ENCODE data around the gene CDK6. TPM values are rescaled to one million over a fixed set of nuclear protein-coding genes. Genes with fewer than 3 reads are reported as not detected.

The CDK6 gene
- total RNA-seq, 1 donor from 2014 or later = 6.0 TPM

- H3K4me2 ChIP-seq = no peak overlapping the region
- no peak overlapping the region for H3K27ac ChIP-seq
- H3K36me3 ChIP-seq = no peaks in the 10 kb centered on the region
- Mint-ChIP-seq H3K9me3 (no peaks in the 10 kb centered on the region), H3K27me3 (ENCODE audit: insufficient read depth, low read depth) (peaks cover 2% of the 10 kb centered on the region), H3K36me3 (no peaks in the 10 kb centered on the region), H3K27ac (no peak overlapping the region), H3K4me1 (no peaks in the 10 kb centered on the region), H3K4me3 (no peak overlapping the region)
- H3K4me1 ChIP-seq = no peaks in the 10 kb centered on the region
- H2AFZ ChIP-seq (replicated peaks) = no peak overlapping the region
- no peaks in the 10 kb centered on the region for H3F3A ChIP-seq (ENCODE audit: low read depth)
- no peaks in the 10 kb centered on the region for H3K9me3 ChIP-seq (ENCODE audit: low read depth)
- no peaks in the 10 kb centered on the region for H4K20me1 ChIP-seq (ENCODE audit: low read depth)
- no peak overlapping the region for H3K4me3 ChIP-seq
- no peak for DNase-seq (ENCODE audit: low spot score)
- no peak overlapping the region for H3K9ac ChIP-seq
- H3K79me2 ChIP-seq (ENCODE audit: low read depth) = no peaks in the 10 kb centered on the region
- no peak for TF ChIP-seq CTCF (IDR thresholded peaks at IDR 0.05)
- TF ChIP-seq EZH2 (IDR thresholded peaks at IDR 0.05) = no peak
- TF ChIP-seq EZH2phosphoT487 (IDR thresholded peaks at IDR 0.05) = no peak
- H3K27me3 ChIP-seq = peaks cover 8% of the 10 kb centered on the region
Observed at GRCh38 chr7:92602352-92603088, 233.9 kb downstream of the CDK6 start.

- H3K27ac Mint-ChIP-seq = no peak overlapping the region
- no peaks in the 10 kb centered on the region for H3K4me1 ChIP-seq
- no peaks in the 10 kb centered on the region for H3K79me2 ChIP-seq (ENCODE audit: low read depth)
- no peak overlapping the region for H3K27ac ChIP-seq
- H3K36me3 ChIP-seq = no peaks in the 10 kb centered on the region
- no peaks in the 10 kb centered on the region for H3K9me3 ChIP-seq (ENCODE audit: low read depth)
- H3F3A ChIP-seq (ENCODE audit: low read depth) = no peaks in the 10 kb centered on the region
- H3K27me3 ChIP-seq = peaks cover under 1% of the 10 kb centered on the region
- no peak for DNase-seq (ENCODE audit: low spot score)
- no peaks in the 10 kb centered on the region for H3K9me3 Mint-ChIP-seq
- H3K4me1 Mint-ChIP-seq = no peaks in the 10 kb centered on the region
- no peak overlapping the region for H2AFZ ChIP-seq (replicated peaks)
- no peak overlapping the region for H3K4me2 ChIP-seq
- no peaks in the 10 kb centered on the region for H3K36me3 Mint-ChIP-seq
- no peak overlapping the region for H3K9ac ChIP-seq
- no peak overlapping the region for H3K4me3 Mint-ChIP-seq
- no peaks in the 10 kb centered on the region for H4K20me1 ChIP-seq (ENCODE audit: low read depth)
- no peak overlapping the region for H3K4me3 ChIP-seq
- TF ChIP-seq EZH2phosphoT487 (IDR thresholded peaks at IDR 0.05) (no peak), CTCF (IDR thresholded peaks at IDR 0.05) (no peak), EZH2 (IDR thresholded peaks at IDR 0.05) (no peak)
- peaks cover 2% of the 10 kb centered on the region for H3K27me3 Mint-ChIP-seq (ENCODE audit: insufficient read depth, low read depth)
Observed at GRCh38 chr7:92598310-92598981, 237.9 kb downstream of the CDK6 start.

- Histone ChIP-seq H3K27me3 (peaks cover 30% of the 10 kb centered on the region), H3K4me3 (no peak overlapping the region), H2AFZ (replicated peaks) (no peak overlapping the region), H3K9ac (no peak overlapping the region), H3F3A (ENCODE audit: low read depth) (no peaks in the 10 kb centered on the region), H3K79me2 (ENCODE audit: low read depth) (no peaks in the 10 kb centered on the region), H3K9me3 (ENCODE audit: low read depth) (no peaks in the 10 kb centered on the region), H3K27ac (no peak overlapping the region), H3K36me3 (no peaks in the 10 kb centered on the region), H4K20me1 (ENCODE audit: low read depth) (no peaks in the 10 kb centered on the region), H3K4me2 (no peak overlapping the region), H3K4me1 (no peaks in the 10 kb centered on the region)
- H3K4me3 Mint-ChIP-seq = no peak overlapping the region
- no peaks in the 10 kb centered on the region for H3K9me3 Mint-ChIP-seq
- H3K36me3 Mint-ChIP-seq = no peaks in the 10 kb centered on the region
- TF ChIP-seq EZH2 (IDR thresholded peaks at IDR 0.05) (no peak), EZH2phosphoT487 (IDR thresholded peaks at IDR 0.05) (no peak), CTCF (IDR thresholded peaks at IDR 0.05) (no peak)
- no peak overlapping the region for H3K27ac Mint-ChIP-seq
- DNase-seq (ENCODE audit: low spot score) = no peak
- H3K4me1 Mint-ChIP-seq = no peaks in the 10 kb centered on the region
- H3K27me3 Mint-ChIP-seq (ENCODE audit: insufficient read depth, low read depth) = peaks cover 3% of the 10 kb centered on the region
Observed at GRCh38 chr7:92595281-92595680, 241.1 kb downstream of the CDK6 start.

Measured in neural progenitor cell (in vitro differentiated cells).